ENCODE results near the gene DDA1.
"Not testable (repeated sequence)": the region's sequence is repeated elsewhere in the genome, so short reads cannot be mapped to it uniquely, and the experiment has no call there.

The DDA1 gene

DNA sequence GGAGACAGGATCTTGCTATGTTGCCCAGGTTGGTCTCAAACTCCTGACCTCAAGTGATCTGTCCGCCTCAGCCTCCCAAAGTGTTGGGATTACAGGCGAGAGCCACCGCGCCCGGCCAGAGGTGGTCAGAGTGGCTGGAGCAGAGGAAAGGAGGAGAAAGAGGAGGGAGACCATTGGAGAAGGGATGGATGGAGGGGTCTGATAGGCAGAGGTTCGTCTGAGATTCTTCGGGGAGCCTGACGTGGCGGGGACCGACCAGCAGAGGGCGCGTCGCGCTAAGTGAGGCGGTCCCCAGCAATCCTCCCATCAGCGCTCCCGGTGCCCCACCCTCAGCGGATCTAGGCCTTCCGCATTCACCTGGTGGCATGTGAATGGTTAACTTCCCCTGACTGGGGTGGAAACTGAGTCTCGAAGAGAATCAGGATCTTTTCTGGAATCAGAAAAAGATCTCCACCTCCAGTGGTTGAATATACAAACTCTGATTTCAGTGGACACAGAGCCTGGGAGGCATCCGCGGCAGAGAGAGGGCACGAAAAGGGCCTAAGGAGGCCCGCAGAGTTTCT, 36.8 kb downstream of the DDA1 start:
- DNase-seq (ENCODE audit: low read depth, low spot score): no peak

DNA sequence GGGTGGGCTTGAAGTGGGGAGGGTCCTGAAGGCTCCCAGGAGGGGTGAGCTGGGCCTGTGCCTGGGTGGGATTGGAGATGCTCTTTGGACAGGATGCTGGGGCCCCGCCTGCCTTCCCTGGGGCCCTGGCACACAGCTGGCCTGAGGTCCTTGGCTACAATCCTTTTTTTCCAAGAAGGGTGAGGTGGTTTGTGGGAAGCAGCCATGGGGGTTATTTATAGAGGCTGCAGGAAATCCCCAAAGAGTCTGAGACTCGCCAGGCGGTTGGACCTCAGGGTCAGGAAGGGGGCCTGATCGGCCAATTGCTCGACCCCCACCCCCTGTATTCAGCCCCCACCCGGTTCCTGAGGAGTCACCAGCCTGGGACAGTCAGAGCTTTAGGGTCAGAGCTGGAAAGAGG, 38.0 kb downstream of the DDA1 start:
- DNase-seq (ENCODE audit: low read depth, low spot score): no peak

DNA sequence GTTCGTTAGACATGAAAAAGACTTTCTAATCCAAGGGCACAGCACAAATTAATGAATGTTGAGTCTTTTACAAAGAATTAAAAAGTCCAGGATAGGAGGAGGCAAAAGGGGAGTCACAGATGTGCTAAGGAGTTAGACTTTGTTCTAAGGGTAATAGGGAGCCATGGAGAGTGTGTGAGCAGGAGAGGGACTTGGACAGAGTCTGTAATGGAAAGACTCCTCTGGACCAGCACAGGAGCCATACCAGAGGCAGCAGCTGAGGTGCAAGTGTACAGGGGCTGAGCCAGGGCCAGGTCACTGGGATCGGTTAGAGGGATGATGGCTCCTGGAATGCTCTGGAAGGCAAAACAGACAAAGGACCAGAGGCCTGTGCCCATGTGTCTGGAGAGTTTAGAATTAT, 38.5 kb downstream of the DDA1 start:
- no peak for DNase-seq (ENCODE audit: low read depth, low spot score)

DNA sequence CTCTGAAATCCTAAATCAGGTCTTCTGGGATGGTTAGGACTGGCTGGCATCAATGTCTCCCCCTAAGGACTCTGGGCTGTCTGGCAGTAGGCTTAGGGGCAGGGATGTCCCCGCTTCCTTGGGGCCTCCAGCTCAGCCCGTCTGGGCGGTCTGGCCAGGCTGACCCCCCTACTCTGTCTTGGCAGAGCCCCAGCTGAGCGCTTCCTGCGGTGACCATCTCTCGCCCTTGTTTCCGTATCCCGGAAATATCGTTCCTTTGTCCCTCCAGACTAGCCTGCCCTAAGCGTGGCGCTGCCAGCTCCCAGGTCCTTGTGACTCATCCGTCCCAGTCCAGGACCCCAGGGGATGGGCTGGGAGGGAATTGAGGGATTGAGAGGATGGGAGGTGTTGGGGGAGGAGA, 39.3 kb downstream of the DDA1 start:
- peak; percentile 56 for DNase-seq (ENCODE audit: low read depth, low spot score)

DNA sequence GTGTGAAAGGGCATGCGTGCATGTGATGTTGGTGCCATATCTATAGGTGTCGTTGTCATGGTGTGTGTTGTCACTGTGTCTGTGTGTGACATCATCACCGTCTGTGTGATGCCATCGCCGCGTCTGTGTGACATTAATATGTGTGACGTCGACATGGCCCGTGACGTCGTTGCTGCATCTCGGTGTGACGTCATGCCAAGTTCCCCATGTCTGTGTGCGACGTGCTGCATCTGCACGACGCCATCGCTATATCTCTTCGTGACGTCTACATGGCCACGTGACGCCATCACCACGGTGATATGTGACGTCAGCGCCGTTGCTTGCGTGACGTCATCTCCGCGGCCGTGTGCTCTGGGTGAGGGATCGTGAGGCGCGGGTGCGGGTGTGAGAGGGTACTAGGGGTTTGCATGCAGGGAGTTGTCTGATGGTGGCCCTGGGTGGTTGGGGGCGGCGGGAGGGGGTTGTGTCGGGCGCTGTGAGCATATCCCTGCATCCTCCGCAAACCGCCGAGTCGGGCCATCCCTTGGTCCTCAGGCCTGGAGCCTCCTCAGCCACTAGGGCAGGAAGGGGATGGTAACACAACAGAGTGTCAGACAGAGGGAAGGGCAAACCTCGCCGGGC, 42.6 kb downstream of the DDA1 start:
- no peak for DNase-seq (ENCODE audit: low read depth, low spot score)

DNA sequence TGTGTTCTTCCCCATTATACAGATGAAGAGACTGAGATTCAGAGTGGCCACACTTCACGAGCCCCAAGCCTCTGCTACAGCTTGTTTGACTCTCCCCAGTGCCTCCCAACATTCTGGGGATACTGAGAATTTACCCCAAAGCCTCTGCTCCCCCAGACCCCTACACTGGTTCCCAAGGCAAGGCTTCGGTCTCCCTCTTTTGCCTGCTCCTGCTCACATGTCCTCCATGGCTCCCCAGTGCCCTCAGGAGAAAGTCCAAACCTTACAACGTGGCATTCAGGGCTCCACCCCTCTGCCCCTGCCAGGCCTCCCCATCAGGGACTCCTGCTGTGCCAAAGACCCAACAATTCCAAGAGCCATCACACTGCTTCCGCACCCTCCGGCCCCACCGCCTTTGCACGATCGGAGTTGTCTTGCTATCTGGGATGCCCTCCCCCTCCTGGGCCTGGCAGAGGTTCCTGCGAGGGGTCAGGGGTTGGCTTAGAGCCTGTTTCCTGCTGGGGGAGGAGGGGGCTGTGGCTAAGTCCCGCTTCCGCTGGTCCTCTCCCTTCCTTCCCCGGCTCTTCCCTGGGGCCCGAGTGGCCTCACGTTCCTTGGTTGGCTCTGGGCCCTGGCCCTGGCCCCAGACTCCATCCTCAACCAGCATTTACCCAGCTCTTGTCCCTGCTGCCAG, 43.4 kb downstream of the DDA1 start:
- DNase-seq (ENCODE audit: low read depth, low spot score): no peak

DNA sequence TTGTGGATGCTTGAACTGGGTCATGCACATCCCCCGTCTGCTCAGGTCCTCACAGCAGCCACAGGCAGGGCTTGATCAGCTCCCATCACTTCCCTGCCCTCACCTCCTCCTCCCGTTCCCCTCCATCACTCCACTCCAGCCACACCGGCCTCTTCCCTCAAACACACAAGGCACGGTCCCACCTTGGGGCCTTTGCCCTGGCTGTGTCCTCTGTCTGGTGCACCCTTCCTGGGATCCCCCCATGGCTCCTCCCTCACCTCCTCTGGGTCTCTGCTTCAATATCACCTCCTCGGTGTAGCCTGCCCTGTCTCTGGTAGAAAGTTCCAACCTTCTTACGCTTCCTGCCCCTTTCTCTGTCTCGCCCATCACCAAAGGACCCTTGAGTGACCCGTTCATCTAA, 44.0 kb downstream of the DDA1 start:
- DNase-seq (ENCODE audit: low read depth, low spot score): no peak

DNA sequence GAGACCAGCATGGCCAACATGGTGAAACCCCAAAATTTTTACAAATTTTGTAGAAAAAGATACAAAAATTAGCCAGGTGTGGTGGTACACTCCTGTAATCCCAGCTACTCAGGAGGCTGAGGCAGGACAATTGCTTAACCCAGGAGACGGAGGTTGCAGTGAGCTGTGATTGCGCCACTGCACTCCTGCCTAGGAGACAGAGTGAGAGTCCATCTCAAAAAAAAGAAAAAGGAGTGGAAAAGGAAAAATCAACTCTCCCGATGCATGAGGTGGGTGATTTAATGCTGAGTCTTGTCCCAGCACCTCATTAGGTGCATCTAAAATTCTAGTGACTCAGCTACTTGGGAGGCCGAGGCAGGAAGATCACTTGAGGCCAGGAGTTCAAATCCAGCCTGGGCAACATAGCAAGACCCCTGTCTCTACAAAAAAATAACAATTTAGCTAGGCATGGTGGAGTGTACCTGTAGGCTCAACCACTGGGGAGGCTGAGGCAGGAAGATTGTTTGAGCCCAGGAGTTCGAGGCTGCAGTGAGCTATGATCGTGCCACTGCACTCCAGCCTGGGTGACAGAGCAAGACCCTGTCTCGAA, 47.8 kb downstream of the DDA1 start:
- no peak for DNase-seq (ENCODE audit: low read depth, low spot score)

DNA sequence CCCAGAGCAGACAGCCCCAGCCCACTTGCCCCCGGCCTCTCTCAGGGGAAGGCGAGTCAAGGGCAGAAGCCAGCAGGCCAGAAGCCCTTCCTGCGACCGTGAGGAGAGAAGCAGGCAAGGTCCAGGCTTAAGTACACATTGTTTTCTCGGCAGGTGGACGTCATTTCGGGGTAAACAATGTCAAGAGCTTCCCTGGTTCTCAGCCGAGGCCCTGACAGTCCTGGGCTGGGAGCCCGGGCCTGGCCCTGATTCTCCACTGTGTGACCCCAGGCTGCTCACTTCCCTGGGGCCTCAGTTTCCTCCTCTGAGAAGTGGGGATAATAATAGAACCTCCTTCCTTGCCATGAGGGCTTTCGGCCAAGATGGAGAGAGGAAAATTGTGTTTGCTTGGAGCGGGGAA, 48.4 kb downstream of the DDA1 start:
- no peak for DNase-seq (ENCODE audit: low read depth, low spot score)

DNA sequence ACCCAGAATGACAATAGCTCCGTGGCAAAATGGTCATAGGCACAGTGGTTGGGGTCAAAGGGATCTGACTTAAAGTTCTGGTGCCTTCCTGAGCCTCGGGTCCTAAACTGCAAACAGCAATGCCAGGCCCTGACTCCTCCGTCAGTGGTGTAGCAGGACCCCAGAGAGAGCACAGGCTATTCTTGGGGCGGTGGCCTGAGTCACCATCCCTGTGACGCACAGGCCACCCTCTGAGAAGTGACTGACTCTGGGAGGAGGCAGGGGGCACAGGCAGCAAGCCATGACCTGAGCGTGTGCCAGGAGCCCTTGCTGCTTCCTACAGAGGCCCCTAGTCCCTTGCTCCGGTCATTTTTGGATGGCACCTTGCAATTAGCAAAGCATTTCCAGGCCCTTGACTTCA, 49.0 kb downstream of the DDA1 start:
- no peak for DNase-seq (ENCODE audit: low read depth, low spot score)

DNA sequence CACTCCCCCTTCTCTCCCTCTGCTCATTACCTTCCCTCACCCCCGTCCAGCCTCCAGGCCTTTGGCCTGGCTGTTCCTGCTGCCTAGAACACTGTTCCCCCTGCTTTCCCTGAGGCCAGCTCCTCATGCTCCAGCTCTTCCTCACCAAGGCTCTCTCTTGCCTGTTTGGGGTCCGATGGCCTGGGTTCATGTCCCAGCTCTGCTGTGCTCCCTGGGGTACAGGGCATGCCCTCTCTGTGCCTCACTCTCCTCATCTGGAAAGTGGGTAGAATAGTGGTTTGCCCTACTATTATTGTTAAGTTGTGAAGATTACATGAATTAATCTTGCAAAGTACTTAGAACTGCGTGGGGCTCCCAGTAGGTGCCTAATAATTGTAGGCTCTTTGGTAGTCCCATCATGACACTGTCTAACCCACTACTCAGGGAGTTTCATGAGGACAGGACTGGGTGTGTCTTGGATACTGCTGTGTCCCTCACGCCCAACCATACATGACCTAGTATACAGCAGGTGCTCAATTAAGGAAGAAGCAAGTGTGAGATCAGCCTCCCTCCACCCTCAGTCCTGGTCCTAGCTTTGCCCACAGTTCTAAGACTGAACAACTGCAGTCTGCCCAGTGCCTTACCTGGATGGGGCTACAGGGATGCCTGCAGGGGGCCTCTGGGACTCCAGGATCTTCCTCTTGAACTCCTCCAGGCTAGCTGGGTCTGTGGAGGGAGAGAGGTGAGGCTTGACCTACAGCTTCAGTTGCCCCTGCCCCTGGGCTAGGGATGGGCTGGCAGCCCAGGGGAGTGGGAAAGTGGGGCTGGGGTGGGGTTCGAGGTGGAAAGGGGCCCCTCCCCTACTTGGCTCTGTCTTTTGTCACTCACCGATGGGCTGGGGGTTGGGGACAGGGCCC, 50.8 kb downstream of the DDA1 start:
- no peak for DNase-seq (ENCODE audit: low read depth, low spot score)

DNA sequence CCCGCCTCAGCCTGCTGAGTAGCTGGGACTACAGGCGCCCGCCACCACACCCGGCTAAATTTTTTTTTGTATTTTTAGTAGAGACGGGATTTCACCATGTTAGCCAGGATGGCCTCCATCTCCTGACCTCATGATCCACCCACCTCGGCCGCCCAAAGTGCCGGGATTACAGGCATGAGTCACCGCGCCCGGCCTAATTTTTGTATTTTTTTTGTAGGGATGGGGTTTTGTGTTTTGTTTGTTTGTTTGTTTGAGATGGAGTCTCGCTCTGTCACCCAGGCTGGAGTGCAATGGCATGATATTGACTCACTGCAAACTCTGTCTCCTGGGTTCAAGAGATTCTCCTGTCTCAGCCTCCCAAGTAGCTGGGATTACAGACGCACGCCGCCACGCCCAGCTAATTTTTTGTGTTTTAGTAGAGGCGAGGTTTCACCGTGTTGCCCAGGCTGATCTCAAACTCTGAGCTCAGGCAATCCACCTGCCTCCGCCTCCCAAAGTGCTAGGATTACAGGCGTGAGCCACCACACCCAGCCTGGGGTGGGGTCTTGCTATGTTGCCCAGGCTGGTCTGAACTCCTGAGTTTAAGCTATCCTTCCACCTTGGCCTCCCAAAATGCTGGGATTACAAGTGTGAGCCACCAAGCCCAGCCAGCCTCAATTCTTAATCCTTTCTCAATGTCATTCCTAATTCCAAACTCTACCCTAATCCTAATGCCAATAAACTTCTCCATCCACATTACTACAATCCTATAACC, 54.7 kb downstream of the DDA1 start:
- not testable (repeated sequence) for DNase-seq (ENCODE audit: low read depth, low spot score)

DNA sequence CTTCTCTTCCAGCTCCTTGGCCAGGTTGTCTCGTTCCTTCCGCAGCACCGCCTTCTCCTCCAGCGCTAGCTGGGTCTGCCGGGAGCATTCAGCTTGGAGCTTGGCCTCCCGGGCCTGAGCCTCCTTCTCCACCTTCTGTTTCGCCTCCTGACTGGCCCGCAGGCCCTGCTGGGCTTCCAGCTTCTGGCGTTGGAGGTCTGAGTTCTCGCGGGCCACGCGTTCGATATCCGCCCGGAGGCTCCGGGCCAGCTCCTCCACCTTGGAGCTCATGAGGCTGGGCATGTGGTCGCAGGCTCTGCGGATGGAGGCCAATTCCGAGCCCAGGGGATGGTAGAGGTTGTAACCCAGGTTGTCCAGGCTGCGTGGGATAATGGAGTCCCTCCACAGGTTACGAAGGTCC, 56.0 kb downstream of the DDA1 start:
- DNase-seq (ENCODE audit: low read depth, low spot score): no peak

DNA sequence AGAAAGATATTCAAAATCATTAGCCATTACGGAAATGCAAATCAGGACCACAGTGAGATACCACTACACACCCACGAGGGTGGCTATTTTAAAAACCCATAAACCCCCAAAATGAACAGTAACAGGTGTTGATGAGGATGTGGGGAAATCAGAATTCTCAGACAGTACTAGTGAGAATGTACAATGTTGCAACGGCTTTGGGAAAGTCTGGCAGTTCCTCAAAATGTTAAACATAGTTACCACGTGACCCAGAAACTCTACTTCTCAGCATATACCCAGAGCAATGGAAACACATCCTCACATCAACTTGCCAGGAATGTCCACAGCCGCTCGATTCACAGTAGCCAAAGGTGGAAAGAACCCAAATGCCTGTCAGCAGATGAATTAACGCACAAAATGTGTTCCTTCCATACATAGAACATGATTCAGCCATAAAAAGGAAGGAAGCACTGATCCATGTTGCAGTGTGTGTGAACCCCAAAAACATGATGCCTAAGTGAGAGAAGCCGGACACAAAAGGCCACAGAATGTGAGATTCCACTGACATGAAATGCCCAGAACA, 60.7 kb downstream of the DDA1 start:
- no peak for DNase-seq (ENCODE audit: low read depth, low spot score)

All from smooth muscle cell of the brain vasculature (primary cell).